ENCODE measurements around the gene NANS. TPM values are rescaled to one million over a fixed set of nuclear protein-coding genes. Genes with fewer than 3 reads are reported as not detected.

Gene NANS
- total RNA-seq, 1 experiment from 2014 or later: 84.9 TPM

GRCh38 chr9:98124637-98125426, 68.3 kb downstream of the NANS start:
- no peaks in the 10 kb centered on the region for H3K79me2 ChIP-seq (ENCODE audit: low read depth)
- CTCF ChIA-PET: no interaction called here
- POLR2A ChIA-PET (ENCODE audit: unreplicated experiment): no interaction called here
- H3K36me3 ChIP-seq (ENCODE audit: low read depth): no peaks in the 10 kb centered on the region
- H2AFZ ChIP-seq: no peak overlapping the region
- H3F3A ChIP-seq (ENCODE audit: insufficient read depth, low read depth): peaks cover 5% of the 10 kb centered on the region; the same call in 1 of the 2 replicates
- H3K4me1 ChIP-seq (replicated peaks; ENCODE audit: insufficient read depth): peaks cover 19% of the 10 kb centered on the region
- no peak overlapping the region for H3K27ac ChIP-seq
- no peak overlapping the region for H3K4me2 ChIP-seq
- TF ChIP-seq EZH2 (IDR thresholded peaks at IDR 0.05; ENCODE audit: low read depth): no peak
- no peak for TF ChIP-seq CTCF (conservative IDR thresholded peaks at IDR 0.05)
- no peaks in the 10 kb centered on the region for H4K20me1 ChIP-seq (ENCODE audit: insufficient read depth)
- H3K4me3 ChIP-seq: no peak overlapping the region
- no peaks in the 10 kb centered on the region for H3K9me3 ChIP-seq (ENCODE audit: insufficient read depth, low read depth)
- H3K27me3 ChIP-seq (ENCODE audit: insufficient read depth, low read depth): no peaks in the 10 kb centered on the region
- no peak for DNase-seq
- BruUV-seq (replicated peaks): no TSS peak
- intact Hi-C loops (cut with micrococcal nuclease; ENCODE audit: unreplicated experiment): no loop called here
- no peaks in the 10 kb centered on the region for H3K9me2 ChIP-seq (ENCODE audit: insufficient read depth)

GRCh38 chr9:98127226-98127625, 70.7 kb downstream of the NANS start:
- Histone ChIP-seq H4K20me1 (ENCODE audit: insufficient read depth) (no peaks in the 10 kb centered on the region), H3K27ac (no peak overlapping the region), H3K9me2 (ENCODE audit: insufficient read depth) (no peaks in the 10 kb centered on the region), H3K36me3 (ENCODE audit: low read depth) (no peaks in the 10 kb centered on the region), H3F3A (ENCODE audit: insufficient read depth, low read depth) (no peaks in the 10 kb centered on the region), H3K79me2 (ENCODE audit: low read depth) (no peaks in the 10 kb centered on the region), H3K4me2 (no peak overlapping the region), H3K4me1 (replicated peaks; ENCODE audit: insufficient read depth) (no peaks in the 10 kb centered on the region), H3K27me3 (ENCODE audit: insufficient read depth, low read depth) (no peaks in the 10 kb centered on the region), H2AFZ (no peak overlapping the region), H3K9me3 (ENCODE audit: insufficient read depth, low read depth) (no peaks in the 10 kb centered on the region), H3K4me3 (no peak overlapping the region)
- no peak for DNase-seq
- CTCF ChIA-PET: no interaction called here
- TF ChIP-seq EZH2 (IDR thresholded peaks at IDR 0.05; ENCODE audit: low read depth) (no peak), CTCF (conservative IDR thresholded peaks at IDR 0.05) (no peak)
- POLR2A ChIA-PET (ENCODE audit: unreplicated experiment): no interaction called here
- intact Hi-C loops (cut with micrococcal nuclease; ENCODE audit: unreplicated experiment): no loop called here
- no TSS peak for BruUV-seq (replicated peaks)

- ChIA-PET CTCF (no interaction called here), POLR2A (ENCODE audit: unreplicated experiment) (no interaction called here)
- TF ChIP-seq CTCF (conservative IDR thresholded peaks at IDR 0.05): no peak
- no peak for TF ChIP-seq EZH2 (IDR thresholded peaks at IDR 0.05; ENCODE audit: low read depth)
- no peak overlapping the region for H3K4me2 ChIP-seq
- no peak overlapping the region for H2AFZ ChIP-seq
- DNase-seq: no peak
- H3K27ac ChIP-seq: no peak overlapping the region
- no peaks in the 10 kb centered on the region for H3K4me1 ChIP-seq (replicated peaks; ENCODE audit: insufficient read depth)
- H3K27me3 ChIP-seq (ENCODE audit: insufficient read depth, low read depth): no peaks in the 10 kb centered on the region
- no peaks in the 10 kb centered on the region for H3F3A ChIP-seq (ENCODE audit: insufficient read depth, low read depth)
- no peaks in the 10 kb centered on the region for H3K9me2 ChIP-seq (ENCODE audit: insufficient read depth)
- H4K20me1 ChIP-seq (ENCODE audit: insufficient read depth): no peaks in the 10 kb centered on the region
- no TSS peak for BruUV-seq (replicated peaks)
- no peaks in the 10 kb centered on the region for H3K79me2 ChIP-seq (ENCODE audit: low read depth)
- no peak overlapping the region for H3K4me3 ChIP-seq
- no peaks in the 10 kb centered on the region for H3K9me3 ChIP-seq (ENCODE audit: insufficient read depth, low read depth)
- intact Hi-C loops (cut with micrococcal nuclease; ENCODE audit: unreplicated experiment): no loop called here
- H3K36me3 ChIP-seq (ENCODE audit: low read depth): no peaks in the 10 kb centered on the region
These were observed 71.8 kb downstream of the NANS start for GRCh38 chr9:98128316-98128715.
